DND-41 (cell line): ENCODE measurements around the gene GLIPR2.
A peak's percentile ranks its signal among the peaks of the same experiment; 100 is the strongest.

ENCODE experiments used
- ATAC-seq: fragments of 200-7000 bp; cut with Tn5 transposase; 3 replicates; pipeline ENCODE4 v1.9.1; 2021; ENCODE audit warnings: low read depth; ENCODE audit not compliant: insufficient read depth
- DNase-seq: peaks from one replicate; pipeline ENCODE4 v3.0.0-alpha.2; 2020
- H2AFZ ChIP-seq: 2 replicates; pipeline ENCODE4 v1.6.0; 2012; ENCODE audit warnings: low read depth, low read length
- H3K27ac ChIP-seq: 2 replicates; pipeline ENCODE4 v1.5.1; 2012; ENCODE audit warnings: low read length, inconsistent platforms
- H3K27me3 ChIP-seq: fragments of 200-600 bp; sonication (generic); 2 replicates; pipeline ENCODE4 v1.6.0; 2012; ENCODE audit warnings: low read length, mild to moderate bottlenecking, inconsistent platforms; ENCODE audit not compliant: insufficient read depth, poor library complexity
- H3K36me3 ChIP-seq: 2 replicates; pipeline ENCODE4 v1.5.1; 2012; ENCODE audit warnings: low read length, inconsistent platforms; ENCODE audit not compliant: insufficient read depth
- H3K4me1 ChIP-seq: 2 replicates; pipeline ENCODE4 v1.5.1; 2012; ENCODE audit warnings: mild to moderate bottlenecking, low read length; ENCODE audit not compliant: insufficient read depth
- H3K4me2 ChIP-seq: 2 replicates; pipeline ENCODE4 v1.6.0; 2012; ENCODE audit warnings: mild to moderate bottlenecking, moderate library complexity, low read length, inconsistent platforms; ENCODE audit not compliant: insufficient read depth
- H3K4me3 ChIP-seq, 2 experiments: fragments of 200-600 bp in 1 of 2; shearing (Covaris generic) in 1 of 2; 2 replicates each; pipeline ENCODE4 v1.5.1; 2012 to 2016; ENCODE audit warnings: inconsistent platforms in 2 of 2, low read length in 2 of 2, mild to moderate bottlenecking in 2 of 2, low read depth in 1 of 2, moderate library complexity in 1 of 2
- H3K79me2 ChIP-seq: 2 replicates; pipeline ENCODE4 v1.6.0; 2012; ENCODE audit warnings: low read length, inconsistent platforms; ENCODE audit not compliant: insufficient read depth
- H3K9ac ChIP-seq: 2 replicates; pipeline ENCODE4 v1.6.0; 2012; ENCODE audit warnings: low read depth, mild to moderate bottlenecking, inconsistent platforms, low read length, moderate library complexity
- H3K9me3 ChIP-seq: 2 replicates; pipeline ENCODE4 v1.5.1; 2012; ENCODE audit warnings: low read length, moderate library complexity, mild to moderate bottlenecking, inconsistent platforms; ENCODE audit not compliant: insufficient read depth, severe bottlenecking
- H4K20me1 ChIP-seq: 2 replicates; pipeline ENCODE4 v1.6.0; 2012; ENCODE audit warnings: low read length; ENCODE audit not compliant: insufficient read depth
- CTCF ChIP-seq: IDR thresholded peaks from 2 replicates; pipeline ENCODE4 v1.5.1; 2012; ENCODE audit warnings: borderline replicate concordance, low read length, moderate library complexity, mild to moderate bottlenecking; ENCODE audit not compliant: poor library complexity, severe bottlenecking; ENCODE audit errors: extremely low read depth
- EZH2 ChIP-seq: IDR thresholded peaks from 3 replicates; pipeline ENCODE4 v1.6.1; 2012; ENCODE audit warnings: borderline replicate concordance, low read depth, mild to moderate bottlenecking, moderate library complexity, low read length, inconsistent platforms; ENCODE audit not compliant: severe bottlenecking

Gene GLIPR2

GRCh38 chr9:36137392-36138004, 965 bp downstream of the GLIPR2 start:
- ATAC-seq, result no peak
- Histone ChIP-seq H3K4me2 (peak overlapping the region; percentile 92), H2AFZ (no peak overlapping the region), H3K27me3 (peaks cover 32% of the 10 kb centered on the region), H3K36me3 (no peaks in the 10 kb centered on the region), H4K20me1 (peaks cover 15% of the 10 kb centered on the region; the same call in 1 of the 2 replicates), H3K79me2 (no peaks in the 10 kb centered on the region), H3K9ac (peak overlapping the region; percentile 59; the same call in 1 of the 2 replicates), H3K27ac (no peak overlapping the region), H3K4me3 (peak overlapping the region in 1 of 2 experiments; percentile 63; a peak in 2 of 4 replicates), H3K9me3 (no peaks in the 10 kb centered on the region), H3K4me1 (peaks cover 41% of the 10 kb centered on the region)
- no peak for TF ChIP-seq EZH2
- TF ChIP-seq CTCF, result no peak
- DNase-seq, result no peak

- DNase-seq, result no peak
- no peak for ATAC-seq
- Histone ChIP-seq H3K9ac (no peak overlapping the region), H3K36me3 (no peaks in the 10 kb centered on the region), H3K27me3 (peaks cover 32% of the 10 kb centered on the region), H3K79me2 (no peaks in the 10 kb centered on the region), H3K4me3 (no peak overlapping the region), H3K27ac (no peak overlapping the region), H3K4me1 (peaks cover 41% of the 10 kb centered on the region), H3K4me2 (no peak overlapping the region), H2AFZ (no peak overlapping the region), H4K20me1 (peaks cover 15% of the 10 kb centered on the region; the same call in 1 of the 2 replicates), H3K9me3 (no peaks in the 10 kb centered on the region)
- TF ChIP-seq EZH2, result no peak
- TF ChIP-seq CTCF, result no peak
These were observed 2.0 kb downstream of the GLIPR2 start for GRCh38 chr9:36138496-36138895.

DNA sequence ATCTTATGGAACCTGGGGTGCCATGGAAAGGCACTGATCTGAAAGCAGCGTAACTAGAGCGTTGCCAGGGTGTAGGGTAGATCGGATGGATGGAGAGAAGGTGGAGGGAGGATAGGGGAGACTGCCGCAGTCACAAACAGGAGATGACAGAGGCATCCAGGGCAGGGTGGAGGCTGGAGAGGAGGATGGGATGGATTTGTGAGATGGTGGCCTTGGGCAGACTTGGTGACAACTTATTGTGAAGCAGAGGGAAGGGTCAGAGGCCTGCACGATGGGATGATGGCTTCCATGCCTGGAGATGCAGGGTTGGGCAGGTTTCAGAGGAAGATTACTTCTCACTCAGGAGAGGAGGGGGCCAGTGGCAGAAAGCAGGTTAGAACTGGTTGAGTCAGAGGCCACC, 2.4 kb downstream of the GLIPR2 start:
- H3K4me2 ChIP-seq, result no peak overlapping the region
- H3K36me3 ChIP-seq, result no peaks in the 10 kb centered on the region
- H3K9me3 ChIP-seq, result no peaks in the 10 kb centered on the region
- no peak overlapping the region for H3K27ac ChIP-seq
- no peaks in the 10 kb centered on the region for H3K79me2 ChIP-seq
- no peak overlapping the region for H3K9ac ChIP-seq
- H3K4me1 ChIP-seq, result peaks cover 41% of the 10 kb centered on the region
- DNase-seq, result no peak
- H3K4me3 ChIP-seq, result no peak overlapping the region
- ATAC-seq, result no peak
- H4K20me1 ChIP-seq, result peaks cover 15% of the 10 kb centered on the region; the same call in 1 of the 2 replicates
- H2AFZ ChIP-seq, result no peak overlapping the region
- TF ChIP-seq CTCF (no peak), EZH2 (no peak)
- H3K27me3 ChIP-seq, result peaks cover 32% of the 10 kb centered on the region
